Measurements from ENCODE around the gene ZMIZ1.

- TF ChIP-seq POLR2A (IDR thresholded peaks at IDR 0.05) (no peak), CTCF (IDR thresholded peaks at IDR 0.05 in 4 of 5, conservative IDR thresholded peaks at IDR 0.05 in 1 of 5) (no peak)
Measured at GRCh38 chr10:79201706-79202105, 132.9 kb downstream of the ZMIZ1 start.

All from gastrocnemius medialis (tissue), 4 donors.